Caki2 (cell line): ENCODE results near the gene IQSEC1. TPM values are rescaled to one million over a fixed set of nuclear protein-coding genes. Genes with fewer than 3 reads are reported as not detected.

Experiments used
- DNase-seq: peaks from one replicate; pipeline ENCODE4 v3.0.0-alpha.2; 2015; ENCODE audit warnings: low read depth
- in situ Hi-C: cut with HindIII; loops from 2 replicates; pipeline ENCODE4 v1.10.0; 2016; ENCODE audit warnings: low sequenced_read_pairs, low pct_unique_long_range_greater_than_20kb, mixed read lengths
- total RNA-seq: library from RNA; depleted of rRNA; stranded (reverse); fragments of >200 nt; shearing (Covaris generic); gene quantifications from 2 replicates; pipeline ENCODE4 v1.2.3, GENCODE V29; 2014; ENCODE audit warnings: low replicate concordance

IQSEC1 gene
- total RNA-seq, 1 experiment from 2014 or later, result 3.2 TPM

- no peak for DNase-seq
- in situ Hi-C loops, result no loop called here
These were observed 28.6 kb downstream of the IQSEC1 start for GRCh38 chr3:13044496-13045240.

GRCh38 chr3:13043656-13044055 is 29.6 kb downstream of the IQSEC1 start:
- DNase-seq, result no peak
- in situ Hi-C loops, result no loop called here

GRCh38 chr3:13042715-13043271 is 30.4 kb downstream of the IQSEC1 start:
- in situ Hi-C loops, result no loop called here
- DNase-seq, result no peak

GRCh38 chr3:13042127-13042701 is 31.0 kb downstream of the IQSEC1 start:
- no peak for DNase-seq
- in situ Hi-C loops, result no loop called here

- no peak for DNase-seq
- in situ Hi-C loops, result no loop called here
These were observed 32.0 kb downstream of the IQSEC1 start for GRCh38 chr3:13041113-13041776.

- in situ Hi-C loops, result no loop called here
- DNase-seq, result no peak
These were observed 32.7 kb downstream of the IQSEC1 start for GRCh38 chr3:13040361-13041074.

- in situ Hi-C loops, result no loop called here
- DNase-seq, result no peak
These were observed 33.9 kb downstream of the IQSEC1 start for GRCh38 chr3:13039213-13039896.

- no peak for DNase-seq
- in situ Hi-C loops, result no loop called here
These were observed 35.6 kb downstream of the IQSEC1 start for GRCh38 chr3:13037458-13038117.

GRCh38 chr3:13034861-13035260 is 38.4 kb downstream of the IQSEC1 start:
- DNase-seq, result no peak
- in situ Hi-C loops, result no loop called here

- in situ Hi-C loops, result no loop called here
- no peak for DNase-seq
These were observed 39.0 kb downstream of the IQSEC1 start for GRCh38 chr3:13034109-13034800.

- in situ Hi-C loops, result no loop called here
- no peak for DNase-seq
These were observed 41.0 kb downstream of the IQSEC1 start for GRCh38 chr3:13032206-13032605.

- no peak for DNase-seq
- in situ Hi-C loops, result no loop called here
These were observed 41.6 kb downstream of the IQSEC1 start for GRCh38 chr3:13031621-13032020.

- DNase-seq, result no peak
- in situ Hi-C loops, result no loop called here
These were observed 42.5 kb downstream of the IQSEC1 start for GRCh38 chr3:13030684-13031083.

GRCh38 chr3:13028010-13028821 is 45.0 kb downstream of the IQSEC1 start:
- in situ Hi-C loops, result no loop called here
- no peak for DNase-seq

GRCh38 chr3:13027154-13027553 is 46.1 kb downstream of the IQSEC1 start:
- DNase-seq, result no peak
- in situ Hi-C loops, result no loop called here

GRCh38 chr3:13026534-13026933 is 46.7 kb downstream of the IQSEC1 start:
- DNase-seq, result no peak
- in situ Hi-C loops, result no loop called here
